Neural cell (in vitro differentiated cells): ENCODE data around the gene RGS3. TPM values are rescaled to one million over a fixed set of nuclear protein-coding genes. Genes with fewer than 3 reads are reported as not detected.

Experiments used
- H2AFZ ChIP-seq: fragments of 200-600, 300-800 bp; sonication (generic), shearing (Covaris generic); 2 replicates; pipeline ENCODE4 v1.6.0; 2014; ENCODE audit warnings: low read depth, mild to moderate bottlenecking, antibody characterized with exemption, low read length, moderate library complexity
- H3F3A ChIP-seq: fragments of 200-600 bp; shearing (Covaris generic); 2 replicates; pipeline ENCODE4 v1.6.1; 2016; ENCODE audit warnings: mild to moderate bottlenecking, moderate library complexity, mixed read lengths, antibody characterized with exemption, low read length; ENCODE audit not compliant: insufficient read depth, poor library complexity, severe bottlenecking
- H3K27ac ChIP-seq: fragments of 200-600, 300-800 bp; sonication (generic), shearing (Covaris generic); 2 replicates; pipeline ENCODE4 v1.5.1; 2014; ENCODE audit warnings: mild to moderate bottlenecking, low read length, moderate library complexity
- H3K27me3 ChIP-seq: fragments of 300-800, 200-600 bp; sonication (generic), shearing (Covaris generic); 2 replicates; pipeline ENCODE4 v1.6.0; 2014; ENCODE audit warnings: mild to moderate bottlenecking, low read depth, low read length, moderate library complexity; ENCODE audit not compliant: insufficient read depth
- H3K36me3 ChIP-seq: fragments of 300-800, 200-600 bp; sonication (generic), shearing (Covaris generic); 2 replicates; pipeline ENCODE4 v1.5.1; 2014; ENCODE audit warnings: mild to moderate bottlenecking, antibody characterized with exemption, low read length, moderate library complexity; ENCODE audit not compliant: insufficient read depth
- H3K4me2 ChIP-seq: fragments of 300-800, 200-600 bp; sonication (generic), shearing (Covaris generic); 2 replicates; pipeline ENCODE4 v1.6.0; 2014; ENCODE audit warnings: mild to moderate bottlenecking, low read length
- H3K4me3 ChIP-seq: fragments of 300-800, 200-600 bp; sonication (generic), shearing (Covaris generic); 2 replicates; pipeline ENCODE4 v1.5.1; 2014; ENCODE audit warnings: mild to moderate bottlenecking, low read length, moderate library complexity
- H3K79me2 ChIP-seq: fragments of 200-600 bp; shearing (Covaris generic); replicated peaks from 2 replicates; pipeline ENCODE4 v1.6.0; 2014; ENCODE audit warnings: mild to moderate bottlenecking, low read length, moderate library complexity; ENCODE audit not compliant: insufficient read depth
- H3K9ac ChIP-seq: fragments of 300-800, 200-600 bp; sonication (generic), shearing (Covaris generic); 2 replicates; pipeline ENCODE4 v1.6.1; 2016; ENCODE audit warnings: mild to moderate bottlenecking, low read length, mixed read lengths
- H3K9me2 ChIP-seq: fragments of 200-600 bp; shearing (Covaris generic); 2 replicates; pipeline ENCODE4 v1.6.1; 2016; ENCODE audit warnings: mild to moderate bottlenecking, low read length, mixed read lengths; ENCODE audit not compliant: insufficient read depth
- H3K9me3 ChIP-seq: fragments of 200-600, 300-800 bp; sonication (generic), shearing (Covaris generic); 2 replicates; pipeline ENCODE4 v1.6.1; 2016; ENCODE audit warnings: mild to moderate bottlenecking, mixed run types, low read length, moderate library complexity, mixed read lengths
- H4K20me1 ChIP-seq: fragments of 200-600 bp; shearing (Covaris generic); 2 replicates; pipeline ENCODE4 v1.6.1; 2016; ENCODE audit warnings: mild to moderate bottlenecking, mixed run types; ENCODE audit not compliant: insufficient read depth
- CTCF ChIP-seq: fragments of 450-650 bp; IDR thresholded peaks from 2 replicates; pipeline ENCODE4 v1.5.1; 2014; ENCODE audit warnings: antibody characterized with exemption, mild to moderate bottlenecking, moderate library complexity; ENCODE audit not compliant: poor library complexity, severe bottlenecking
- EP300 ChIP-seq: fragments of 450-650 bp; conservative IDR thresholded peaks from 2 replicates; pipeline ENCODE4 v1.6.1; 2014; ENCODE audit warnings: antibody characterized with exemption, mild to moderate bottlenecking, moderate library complexity; ENCODE audit not compliant: poor library complexity, severe bottlenecking
- EZH2 ChIP-seq: fragments of 200-600, 300-800 bp; shearing (Covaris generic), sonication (generic); IDR thresholded peaks from 2 replicates; pipeline ENCODE4 v1.6.1; 2014; ENCODE audit warnings: antibody characterized with exemption, low read length, borderline replicate concordance, mild to moderate bottlenecking; ENCODE audit not compliant: insufficient read depth, poor library complexity, severe bottlenecking
- MXI1 ChIP-seq: fragments of 450-650 bp; conservative IDR thresholded peaks from 2 replicates; pipeline ENCODE4 v1.6.1; 2014; ENCODE audit warnings: antibody characterized with exemption, mild to moderate bottlenecking; ENCODE audit not compliant: poor library complexity, severe bottlenecking
- POLR2AphosphoS5 ChIP-seq: IDR thresholded peaks from 2 replicates; pipeline ENCODE4 v1.6.1; 2012
- RAD21 ChIP-seq: fragments of 450-650 bp; conservative IDR thresholded peaks from 2 replicates; pipeline ENCODE4 v1.6.1; 2014; ENCODE audit warnings: antibody characterized with exemption, mild to moderate bottlenecking, moderate library complexity
- REST ChIP-seq: IDR thresholded peaks from 2 replicates; pipeline ENCODE4 v1.6.1; 2012; ENCODE audit warnings: borderline replicate concordance
- SMC3 ChIP-seq: fragments of 450-650 bp; conservative IDR thresholded peaks from 2 replicates; pipeline ENCODE4 v1.6.1; 2014; ENCODE audit warnings: antibody characterized with exemption, mild to moderate bottlenecking, moderate library complexity; ENCODE audit not compliant: poor library complexity
- TAF1 ChIP-seq: IDR thresholded peaks from 2 replicates; pipeline ENCODE4 v1.6.1; 2012; ENCODE audit warnings: low read depth
- polyA plus RNA-seq: library from polyadenylated mRNA; depleted of rRNA; stranded (reverse); fragments of >200 nt; gene quantifications from 2 replicates; pipeline ENCODE4 v1.2.3, GENCODE V29; 2014

Gene RGS3
- polyA plus RNA-seq, 1 donor from 2014 or later = 25.3 TPM

DNA sequence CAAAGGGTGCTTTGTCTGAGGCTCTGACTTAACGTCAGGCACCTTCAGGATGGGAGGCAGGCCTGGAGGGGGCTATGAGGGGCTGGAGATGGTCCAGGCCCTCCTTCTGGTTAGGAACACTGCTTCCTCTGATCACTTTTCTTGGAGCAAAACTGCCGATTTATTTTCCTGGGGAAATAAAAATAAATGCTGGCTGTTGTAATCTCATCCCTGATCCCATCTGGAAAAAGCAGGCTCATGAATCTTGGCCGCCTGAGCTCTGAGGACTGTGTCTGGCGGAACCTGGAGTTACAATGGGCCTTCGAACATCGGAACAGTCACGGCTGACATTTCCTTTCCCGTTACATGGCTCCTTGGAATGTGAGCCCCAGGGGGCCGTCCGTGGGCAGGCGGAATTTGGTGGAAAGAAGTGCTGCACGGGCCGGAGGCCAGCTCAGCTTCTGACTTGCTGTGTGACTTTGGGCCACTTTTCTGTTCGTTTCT, 157.8 kb downstream of the RGS3 start:
- Histone ChIP-seq H3F3A (no peaks in the 10 kb centered on the region), H2AFZ (no peak overlapping the region), H4K20me1 (no peaks in the 10 kb centered on the region), H3K79me2 (no peaks in the 10 kb centered on the region), H3K9me2 (no peaks in the 10 kb centered on the region), H3K4me2 (no peak overlapping the region), H3K9ac (no peak overlapping the region), H3K27ac (no peak overlapping the region), H3K36me3 (no peaks in the 10 kb centered on the region), H3K4me3 (no peak overlapping the region), H3K9me3 (no peaks in the 10 kb centered on the region), H3K27me3 (no peaks in the 10 kb centered on the region)
- TF ChIP-seq EP300 = no peak
- no peak for TF ChIP-seq MXI1
- TF ChIP-seq EZH2 = no peak
- no peak for TF ChIP-seq RAD21

DNA sequence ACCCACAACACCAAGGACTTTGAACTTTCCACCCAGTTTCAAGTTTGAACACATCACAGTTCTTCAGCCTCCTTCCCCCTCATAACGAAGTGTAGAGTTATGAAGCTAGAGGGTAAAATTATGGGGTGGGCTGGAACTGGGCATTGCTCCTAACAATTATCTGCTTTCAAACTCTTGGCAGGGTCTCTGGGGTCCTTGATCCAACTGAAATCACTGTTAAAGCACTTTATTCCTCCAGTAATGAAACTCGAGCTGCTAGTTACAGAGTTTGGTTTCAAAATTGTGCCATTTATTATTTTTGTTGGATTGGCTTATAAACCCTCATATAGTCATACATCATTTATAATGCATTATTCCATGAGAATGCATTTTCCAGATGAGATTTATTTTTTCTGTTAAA, 158.5 kb downstream of the RGS3 start:
- Histone ChIP-seq H3K4me2 (no peak overlapping the region), H3K27me3 (no peaks in the 10 kb centered on the region), H3K27ac (no peak overlapping the region), H3K9me3 (no peaks in the 10 kb centered on the region), H3F3A (no peaks in the 10 kb centered on the region), H3K4me3 (no peak overlapping the region), H3K9me2 (no peaks in the 10 kb centered on the region), H4K20me1 (no peaks in the 10 kb centered on the region), H3K9ac (no peak overlapping the region), H3K36me3 (no peaks in the 10 kb centered on the region), H3K79me2 (no peaks in the 10 kb centered on the region), H2AFZ (no peak overlapping the region)
- no peak for TF ChIP-seq SMC3
- no peak for TF ChIP-seq RAD21
- TF ChIP-seq TAF1 = no peak
- no peak for TF ChIP-seq MXI1
- TF ChIP-seq EZH2 = no peak
- no peak for TF ChIP-seq REST
- TF ChIP-seq EP300 = no peak
- no peak for TF ChIP-seq POLR2AphosphoS5
- TF ChIP-seq CTCF = no peak
